Progenitor cell of endocrine pancreas (in vitro differentiated cells): ENCODE measurements around the gene ABCC3. TPM values are rescaled to one million over a fixed set of nuclear protein-coding genes. Genes with fewer than 3 reads are reported as not detected.

ENCODE experiments used
- DNase-seq: peaks from one replicate; pipeline ENCODE4 v3.0.0; 2021; ENCODE audit warnings: low spot score; ENCODE audit not compliant: unreplicated experiment
- H3K27ac Mint-ChIP-seq: 2 replicates; pipeline ENCODE4 v1.8.0; 2021; ENCODE audit warnings: mild to moderate bottlenecking, moderate library complexity, mixed read lengths
- H3K27me3 Mint-ChIP-seq: 2 replicates; pipeline ENCODE4 v1.8.0; 2021; ENCODE audit warnings: mixed read lengths
- H3K36me3 Mint-ChIP-seq: 2 replicates; pipeline ENCODE4 v1.8.0; 2022; ENCODE audit warnings: mixed read lengths; ENCODE audit not compliant: insufficient read depth
- H3K4me1 Mint-ChIP-seq: 2 replicates; pipeline ENCODE4 v1.8.0; 2021; ENCODE audit warnings: low read depth, mixed read lengths
- H3K4me3 Mint-ChIP-seq: 2 replicates; pipeline ENCODE4 v1.8.0; 2021; ENCODE audit warnings: low read depth, mild to moderate bottlenecking, moderate library complexity, mixed read lengths
- H3K9me3 Mint-ChIP-seq: 2 replicates; pipeline ENCODE4 v1.8.0; 2021; ENCODE audit warnings: low read depth, mixed read lengths
- CTCF ChIP-seq: fragments of 200-600 bp; sonication (generic); IDR thresholded peaks from one replicate; pipeline ENCODE4 v1.5.0; 2021; ENCODE audit warnings: antibody characterized with exemption, mild to moderate bottlenecking; ENCODE audit not compliant: unreplicated experiment
- total RNA-seq: library from RNA; stranded (reverse); gene quantifications from 2 replicates; pipeline ENCODE4 v1.2.1, GENCODE V29; 2021

ABCC3 gene
- total RNA-seq, 1 donor from 2014 or later, result 1.6 TPM

- DNase-seq, result no peak
- Mint-ChIP-seq H3K4me3 (no peak overlapping the region), H3K27me3 (no peaks in the 10 kb centered on the region), H3K4me1 (peaks cover 37% of the 10 kb centered on the region), H3K27ac (peak overlapping the region; percentile 79), H3K9me3 (no peaks in the 10 kb centered on the region), H3K36me3 (peaks cover 25% of the 10 kb centered on the region)
- no peak for TF ChIP-seq CTCF
Measured at GRCh38 chr17:50697062-50697461, 62.4 kb downstream of the ABCC3 start.

- TF ChIP-seq CTCF, result no peak
- H3K36me3 Mint-ChIP-seq, result peaks cover 25% of the 10 kb centered on the region
- H3K4me3 Mint-ChIP-seq, result no peak overlapping the region
- no peak for DNase-seq
- H3K9me3 Mint-ChIP-seq, result no peaks in the 10 kb centered on the region
- peak overlapping the region; percentile 73 for H3K27ac Mint-ChIP-seq
- no peaks in the 10 kb centered on the region for H3K27me3 Mint-ChIP-seq
- peaks cover 30% of the 10 kb centered on the region for H3K4me1 Mint-ChIP-seq
Measured at GRCh38 chr17:50697663-50698272, 63.1 kb downstream of the ABCC3 start.

GRCh38 chr17:50699410-50699809 is 64.7 kb downstream of the ABCC3 start:
- Mint-ChIP-seq H3K9me3 (no peaks in the 10 kb centered on the region), H3K36me3 (peaks cover 29% of the 10 kb centered on the region), H3K4me3 (no peak overlapping the region), H3K27ac (no peak overlapping the region), H3K4me1 (peaks cover 25% of the 10 kb centered on the region), H3K27me3 (no peaks in the 10 kb centered on the region)
- DNase-seq, result no peak
- no peak for TF ChIP-seq CTCF

GRCh38 chr17:50703162-50703561 is 68.5 kb downstream of the ABCC3 start:
- H3K9me3 Mint-ChIP-seq, result no peaks in the 10 kb centered on the region
- H3K36me3 Mint-ChIP-seq, result peaks cover 17% of the 10 kb centered on the region
- H3K4me1 Mint-ChIP-seq, result peaks cover 23% of the 10 kb centered on the region
- TF ChIP-seq CTCF, result no peak
- no peak overlapping the region for H3K27ac Mint-ChIP-seq
- no peaks in the 10 kb centered on the region for H3K27me3 Mint-ChIP-seq
- DNase-seq, result no peak
- H3K4me3 Mint-ChIP-seq, result no peak overlapping the region

GRCh38 chr17:50707289-50708049 is 72.8 kb downstream of the ABCC3 start, which contains the start of gene ANKRD40:
Gene ANKRD40 (minus strand): TSS chr17:50707914. CDS start chr17:50707654, 260 bp downstream.
- peak within 1 kb of the TSS; percentile 89 for H3K4me3 Mint-ChIP-seq
- TF ChIP-seq CTCF, result no peak
- peak within 1 kb of the TSS; percentile 99 for H3K27ac Mint-ChIP-seq
- peaks cover 8% of the 10 kb centered on the region for H3K36me3 Mint-ChIP-seq
- H3K4me1 Mint-ChIP-seq, result peaks cover 25% of the 10 kb centered on the region
- peak; percentile 59 for DNase-seq
- no peaks in the 10 kb centered on the region for H3K27me3 Mint-ChIP-seq
- no peaks in the 10 kb centered on the region for H3K9me3 Mint-ChIP-seq
